Urinary bladder (tissue), 4 donors: Measurements from ENCODE around the gene SHTN1. TPM values are rescaled to one million over a fixed set of nuclear protein-coding genes. Genes with fewer than 3 reads are reported as not detected.

Experiments
- DNase-seq: peaks from one replicate; pipeline ENCODE4 v3.0.0-alpha.2; 2015; ENCODE audit errors: extremely low spot score
- H3K27ac ChIP-seq: one replicate; pipeline ENCODE4 v1.5.1; 2013; ENCODE audit warnings: low read depth, mild to moderate bottlenecking, moderate library complexity
- H3K36me3 ChIP-seq: one replicate; pipeline ENCODE4 v1.6.1; 2013; ENCODE audit warnings: mild to moderate bottlenecking, moderate library complexity; ENCODE audit not compliant: insufficient read depth
- H3K4me1 ChIP-seq: one replicate; pipeline ENCODE4 v1.6.1; 2013; ENCODE audit warnings: mild to moderate bottlenecking, moderate library complexity; ENCODE audit not compliant: insufficient read depth
- H3K4me3 ChIP-seq: one replicate; pipeline ENCODE4 v1.5.1; 2013; ENCODE audit warnings: low read depth, low read length
- WGBS: extraction: QIAGEN DNeasy Blood & Tissue Kit; methylation state at CpG from one replicate; pipeline ENCODE4 v1.1.7; 2013; 5-methylcytosine and 5-hydroxymethylcytosine counted together
- polyA plus RNA-seq: library from polyadenylated mRNA; stranded (reverse); fragments of 200-250 nt; gene quantifications from one replicate; pipeline ENCODE4 v1.2.3, GENCODE V29; 2013
- total RNA-seq: library from RNA; depleted of rRNA; stranded (reverse); fragments of >200 nt; gene quantifications from one replicate; pipeline ENCODE4 v1.2.3, GENCODE V29; 2014
- donor health status: healthy with polysubstance abuse.
- donor health status: healthy.

Gene SHTN1
- total and polyA plus RNA-seq, 2 donors = 2.9 to 14.9 TPM

- H3K4me1 ChIP-seq = no peaks in the 10 kb centered on the region
- WGBS = 93% methylated on average over 4 of the region's 4 CpGs
- DNase-seq = no peak
- H3K4me3 ChIP-seq = no peak overlapping the region
- no peaks in the 10 kb centered on the region for H3K36me3 ChIP-seq
- no peak overlapping the region for H3K27ac ChIP-seq
These were observed 31.5 kb downstream of the SHTN1 start for GRCh38 chr10:116973371-116973905.

- 71% methylated on average over 1 of the region's 1 CpG for WGBS
- H3K27ac ChIP-seq = no peak overlapping the region
These were observed 32.9 kb downstream of the SHTN1 start for GRCh38 chr10:116972131-116972530.

DNA sequence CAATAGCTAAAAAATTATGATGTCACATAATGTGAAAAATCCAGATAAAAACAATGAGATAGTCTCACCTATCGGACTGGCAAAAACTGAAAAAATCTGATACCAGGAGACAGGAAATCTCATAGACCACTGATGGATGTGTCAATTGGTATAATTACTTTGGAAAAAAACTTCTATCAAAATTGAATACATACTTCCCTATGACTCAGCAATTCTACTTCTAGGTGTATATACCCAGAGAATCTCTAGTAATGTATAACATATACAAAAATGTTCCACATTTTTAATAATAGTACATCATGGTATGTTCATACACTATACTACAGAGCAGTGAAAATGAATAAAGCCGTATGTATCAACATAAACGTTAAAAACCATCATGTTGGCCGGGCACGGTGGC is 34.9 kb downstream of the SHTN1 start:
- Histone ChIP-seq H3K4me1 (no peaks in the 10 kb centered on the region), H3K36me3 (no peaks in the 10 kb centered on the region), H3K27ac (no peak overlapping the region), H3K4me3 (no peak overlapping the region)
- DNase-seq = no peak
- 94% methylated on average over 5 of the region's 5 CpGs for WGBS

More at GRCh38 chr10:116972131-116972530, 32.9 kb downstream of the SHTN1 start:
- H3K36me3 ChIP-seq = no peaks in the 10 kb centered on the region
- DNase-seq = no peak
- H3K4me3 ChIP-seq = no peak overlapping the region
- no peaks in the 10 kb centered on the region for H3K4me1 ChIP-seq

GRCh38 chr10:116968331-116968730 is 36.7 kb downstream of the SHTN1 start:
- H3K4me1 ChIP-seq = no peaks in the 10 kb centered on the region
- H3K27ac ChIP-seq = no peak overlapping the region
- no peak overlapping the region for H3K4me3 ChIP-seq
- DNase-seq = no peak
- 88% methylated on average over 3 of the region's 3 CpGs for WGBS
- H3K36me3 ChIP-seq = no peaks in the 10 kb centered on the region

- Histone ChIP-seq H3K4me3 (no peak overlapping the region), H3K4me1 (no peaks in the 10 kb centered on the region), H3K27ac (no peak overlapping the region), H3K36me3 (no peaks in the 10 kb centered on the region)
- 77% methylated on average over 9 of the region's 9 CpGs for WGBS
- peak; percentile 6 for DNase-seq
These were observed 43.4 kb downstream of the SHTN1 start for GRCh38 chr10:116961406-116962251.

GRCh38 chr10:116960066-116960776 is 44.8 kb downstream of the SHTN1 start:
- no peak for DNase-seq
- Histone ChIP-seq H3K27ac (no peak overlapping the region), H3K4me1 (no peaks in the 10 kb centered on the region), H3K36me3 (no peaks in the 10 kb centered on the region), H3K4me3 (no peak overlapping the region)
- 80% methylated on average over 5 of the region's 5 CpGs for WGBS

GRCh38 chr10:116952729-116953128 is 52.3 kb downstream of the SHTN1 start:
- no peaks in the 10 kb centered on the region for H3K36me3 ChIP-seq
- 59% methylated on average over 1 of the region's 1 CpG for WGBS
- no peaks in the 10 kb centered on the region for H3K4me1 ChIP-seq
- DNase-seq = no peak
- H3K27ac ChIP-seq = no peak overlapping the region
- H3K4me3 ChIP-seq = no peak overlapping the region

DNA sequence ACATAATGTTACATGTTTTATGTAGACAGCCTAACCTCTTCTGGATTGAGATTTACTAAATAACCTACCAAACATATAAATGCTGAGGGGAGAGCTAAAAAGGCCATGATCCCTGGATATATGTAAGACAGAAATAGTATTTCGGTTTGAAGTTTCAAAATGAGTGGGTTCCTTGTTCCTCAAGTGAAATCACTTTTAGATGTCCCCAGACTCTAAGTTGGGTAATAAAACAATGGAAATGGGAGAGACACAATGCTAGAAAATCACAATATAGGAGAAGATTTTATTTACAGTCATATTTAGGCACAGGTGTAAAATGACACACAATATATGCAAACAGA is 56.5 kb downstream of the SHTN1 start:
- Histone ChIP-seq H3K27ac (no peak overlapping the region), H3K36me3 (no peaks in the 10 kb centered on the region), H3K4me1 (no peaks in the 10 kb centered on the region), H3K4me3 (no peak overlapping the region)
- 89% methylated on average over 1 of the region's 1 CpG for WGBS
- DNase-seq = no peak

DNA sequence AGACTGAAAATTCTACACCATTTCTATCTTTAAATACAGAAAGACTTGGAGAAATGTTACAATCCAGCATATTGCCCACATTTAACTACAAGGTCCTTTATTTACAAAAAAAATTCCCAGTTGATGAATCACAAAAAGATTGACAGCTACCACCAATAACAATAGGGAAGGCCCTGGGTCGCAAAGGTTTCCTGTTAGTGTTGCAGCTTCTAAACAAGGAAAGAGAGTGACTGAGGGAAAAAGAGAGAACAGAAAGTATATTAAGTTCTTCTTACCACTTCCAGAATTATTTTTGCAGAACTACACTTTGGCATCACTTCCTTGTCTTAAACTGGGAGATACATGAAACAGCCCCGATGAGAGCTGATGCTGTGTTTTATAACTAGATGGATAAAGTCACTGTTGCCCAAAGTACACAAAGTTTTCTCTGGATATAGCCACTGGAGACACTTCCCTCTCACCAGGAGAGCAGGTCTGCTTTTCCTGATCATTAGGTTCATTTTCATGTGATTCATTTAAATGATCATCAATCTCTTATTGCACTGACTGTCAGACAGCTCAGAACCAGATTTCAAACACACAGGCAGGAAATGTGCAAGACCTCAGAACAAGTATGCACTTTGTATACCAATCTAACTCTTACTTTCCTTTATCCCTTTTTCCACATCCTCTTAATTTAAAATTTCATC is 57.0 kb downstream of the SHTN1 start:
- Histone ChIP-seq H3K27ac (no peak overlapping the region), H3K4me3 (no peak overlapping the region), H3K4me1 (no peaks in the 10 kb centered on the region), H3K36me3 (no peaks in the 10 kb centered on the region)
- 43% methylated on average over 2 of the region's 2 CpGs for WGBS
- DNase-seq = no peak

- H3K4me1 ChIP-seq = no peaks in the 10 kb centered on the region
- H3K4me3 ChIP-seq = no peak overlapping the region
- H3K36me3 ChIP-seq = no peaks in the 10 kb centered on the region
- H3K27ac ChIP-seq = no peak overlapping the region
- no peak for DNase-seq
- WGBS = 86% methylated on average over 2 of the region's 2 CpGs
These were observed 60.1 kb downstream of the SHTN1 start for GRCh38 chr10:116944911-116945310.

DNA sequence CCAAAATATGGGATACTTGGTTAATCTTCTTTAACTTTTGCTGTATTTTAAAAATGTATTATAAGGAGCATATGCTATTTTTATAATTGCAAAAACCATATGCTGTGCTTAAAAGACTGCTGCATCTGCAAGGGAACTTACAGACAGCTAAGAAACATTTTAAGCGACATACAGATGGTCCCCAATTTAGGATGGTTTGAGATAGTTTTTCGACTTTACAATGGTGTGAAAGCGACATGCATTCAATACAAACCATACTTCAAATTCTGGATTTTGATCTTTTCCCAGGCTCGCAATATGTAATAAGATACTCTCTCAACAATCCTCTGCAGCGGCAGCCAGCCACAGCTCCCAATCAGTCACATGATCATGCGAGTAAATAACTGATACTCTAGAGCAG is 73.2 kb downstream of the SHTN1 start:
- no peaks in the 10 kb centered on the region for H3K36me3 ChIP-seq
- no peak overlapping the region for H3K27ac ChIP-seq
- no peak for DNase-seq
- H3K4me1 ChIP-seq = no peaks in the 10 kb centered on the region
- WGBS = 93% methylated on average over 6 of the region's 6 CpGs
- H3K4me3 ChIP-seq = no peak overlapping the region

DNA sequence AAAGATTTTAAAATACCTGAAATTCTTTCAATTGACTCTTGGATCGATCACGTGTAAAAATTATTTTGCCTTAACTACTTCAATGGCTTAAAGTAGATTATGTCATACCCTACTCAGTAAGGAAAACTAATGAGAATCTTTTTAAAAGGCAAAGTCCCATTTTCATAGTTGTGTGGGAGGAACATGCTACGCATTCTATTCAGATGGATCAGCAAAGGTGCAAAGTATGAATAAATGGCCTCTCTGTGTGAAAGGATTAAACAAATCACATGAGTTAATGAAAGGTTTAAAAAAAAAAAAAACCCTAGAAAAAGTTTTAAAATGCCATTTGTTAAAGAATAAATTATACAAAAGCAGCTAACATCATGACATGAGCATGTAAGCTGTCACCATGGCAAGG is 78.6 kb downstream of the SHTN1 start:
- H3K27ac ChIP-seq = no peak overlapping the region
- no peaks in the 10 kb centered on the region for H3K36me3 ChIP-seq
- H3K4me1 ChIP-seq = no peaks in the 10 kb centered on the region
- 90% methylated on average over 3 of the region's 3 CpGs for WGBS
- no peak overlapping the region for H3K4me3 ChIP-seq
- no peak for DNase-seq

DNA sequence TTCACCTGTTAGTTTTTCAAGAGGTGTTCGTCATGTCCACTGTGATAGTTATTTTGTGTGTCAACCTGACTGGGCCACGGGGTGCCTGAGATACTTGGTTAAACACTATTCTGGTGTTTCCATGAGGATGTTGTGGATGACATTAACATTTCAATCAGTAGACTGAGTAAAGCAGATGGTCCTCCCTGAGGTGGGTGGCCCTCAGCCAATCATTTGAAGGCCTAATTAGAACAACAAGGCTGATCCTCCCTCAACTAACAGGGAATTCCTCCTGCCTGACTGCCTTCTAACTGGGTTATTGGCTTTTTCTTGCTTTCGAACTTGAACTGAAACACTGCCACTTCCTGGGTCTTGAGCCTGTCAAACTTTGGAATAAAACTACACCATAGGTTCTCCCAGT is 79.9 kb downstream of the SHTN1 start:
- Histone ChIP-seq H3K4me1 (no peaks in the 10 kb centered on the region), H3K27ac (no peak overlapping the region), H3K4me3 (no peak overlapping the region), H3K36me3 (no peaks in the 10 kb centered on the region)
- 89% methylated on average over 3 of the region's 3 CpGs for WGBS
- no peak for DNase-seq
